Non-pigmented ciliary epithelial cell (primary cell): ENCODE measurements around the gene ZCCHC7.
"Not testable (repeated sequence)": the region's sequence is repeated elsewhere in the genome, so short reads cannot be mapped to it uniquely, and the experiment has no call there.

Source experiments
- DNase-seq: peaks from one replicate; pipeline ENCODE4 v3.0.0-alpha.2; 2010; ENCODE audit warnings: low read depth

Gene ZCCHC7

DNA sequence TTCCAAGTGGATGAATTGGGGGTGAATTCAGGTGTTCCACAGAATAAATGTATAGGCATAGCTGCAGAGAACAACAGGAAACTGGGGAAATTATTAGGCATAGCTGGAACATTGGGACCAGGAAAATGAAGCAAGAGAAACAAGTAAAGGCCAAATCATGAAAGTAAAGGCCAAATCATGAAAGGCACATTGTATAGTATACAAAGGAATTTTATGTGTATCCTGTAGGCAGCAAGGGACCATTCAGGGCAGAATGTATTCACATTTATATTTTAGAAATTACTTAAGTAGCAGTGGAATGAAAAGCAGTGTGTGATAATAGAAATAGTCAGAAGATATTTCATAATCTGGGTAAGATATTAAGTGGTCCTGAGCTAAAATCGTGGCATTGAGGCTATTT is 174.8 kb downstream of the ZCCHC7 start:
- no peak for DNase-seq

DNA sequence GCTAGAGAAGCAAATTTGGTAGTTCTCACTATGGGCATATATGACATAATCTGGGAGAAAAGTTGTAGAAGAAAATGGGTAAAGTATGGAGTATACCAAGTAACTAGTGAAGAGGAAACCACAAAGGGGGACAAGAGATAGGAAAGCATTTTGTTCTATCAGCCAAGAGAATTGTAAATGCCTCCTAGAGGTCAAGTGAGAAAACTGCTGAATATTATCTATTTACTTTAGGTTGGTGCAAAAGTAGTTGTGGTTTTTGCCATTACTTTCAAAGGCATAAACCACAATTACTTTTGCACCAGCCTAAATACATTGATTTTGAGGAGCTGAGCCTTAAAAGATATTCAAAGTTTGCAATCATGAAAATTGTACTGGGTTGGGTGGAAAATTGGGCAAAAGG is 175.4 kb downstream of the ZCCHC7 start:
- DNase-seq, result no peak

DNA sequence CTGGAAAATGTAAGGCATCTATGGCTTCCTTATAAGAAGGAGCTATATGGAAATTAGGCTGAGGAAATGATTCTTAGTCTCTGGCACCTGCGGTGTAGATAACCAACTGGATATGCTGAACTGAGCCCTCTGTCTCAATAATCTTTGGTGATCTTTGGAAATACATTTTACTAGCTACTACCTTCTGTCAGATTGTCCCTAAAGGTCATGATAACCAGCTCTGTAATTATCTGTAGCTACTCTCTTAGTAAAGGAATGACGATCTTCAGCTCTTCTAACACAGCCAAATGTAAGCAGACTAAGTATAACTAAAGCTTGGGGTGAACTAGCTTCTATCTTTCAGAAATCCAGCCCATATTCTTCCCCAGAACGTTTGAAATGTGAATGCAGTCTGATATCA is 177.2 kb downstream of the ZCCHC7 start:
- DNase-seq, result no peak

DNA sequence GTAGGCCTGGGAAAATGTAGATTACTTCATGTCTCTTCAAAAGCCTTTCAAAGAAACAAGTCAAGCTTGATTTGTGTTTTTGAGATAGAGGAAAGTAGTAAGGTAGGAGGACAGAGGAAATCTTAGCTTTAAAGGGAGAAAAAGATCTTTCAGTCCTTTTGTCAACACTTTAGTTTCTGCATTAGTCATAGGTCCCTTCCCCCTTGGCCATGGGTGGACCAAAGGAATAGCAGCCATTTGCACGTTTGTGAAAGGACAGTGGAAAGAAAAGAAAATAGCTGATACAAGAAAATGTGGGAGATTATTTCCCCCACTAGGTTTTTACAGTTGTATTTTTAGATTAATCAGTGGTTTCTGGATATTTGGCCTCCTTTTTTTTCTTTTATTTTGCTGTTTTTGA is 180.2 kb downstream of the ZCCHC7 start:
- DNase-seq, result no peak

DNA sequence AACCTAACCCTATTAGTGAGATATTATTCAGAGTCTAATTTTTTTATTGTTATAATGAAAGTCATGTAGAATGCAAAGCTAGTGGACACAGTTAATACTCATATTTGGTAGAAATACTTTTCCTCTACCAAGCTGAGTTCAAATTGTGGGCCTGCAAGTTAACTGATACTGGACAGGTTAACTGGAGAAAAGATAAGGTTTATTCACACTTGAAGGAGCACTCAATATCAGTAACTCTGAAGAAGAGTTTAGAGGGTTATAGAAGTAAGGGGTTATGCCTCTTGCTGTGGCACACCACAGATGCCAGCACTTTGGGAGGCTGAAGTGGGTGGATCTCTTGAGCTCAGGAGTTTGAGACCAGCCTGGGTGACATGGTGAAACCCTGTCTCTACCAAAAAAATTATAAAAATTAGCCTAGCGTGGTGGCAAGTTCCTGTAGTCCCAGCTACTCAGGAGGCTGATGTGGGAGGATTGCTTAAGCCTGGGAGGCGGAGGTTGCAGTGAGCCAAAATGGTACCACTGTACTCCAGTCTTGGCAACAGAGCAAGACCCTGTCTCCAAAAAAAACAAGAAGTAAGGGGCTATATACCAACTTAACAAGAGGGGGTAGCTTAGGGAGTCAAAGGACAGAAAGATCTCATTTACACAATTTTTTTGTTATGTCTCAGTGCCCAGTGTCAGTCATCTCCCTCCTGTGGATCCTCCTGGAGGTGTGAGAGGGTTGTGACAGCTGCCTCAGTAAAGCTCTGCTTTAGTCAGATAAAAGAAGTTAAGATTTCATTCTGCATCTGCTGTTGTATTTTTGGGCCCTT is 180.9 kb downstream of the ZCCHC7 start:
- DNase-seq, result no peak

DNA sequence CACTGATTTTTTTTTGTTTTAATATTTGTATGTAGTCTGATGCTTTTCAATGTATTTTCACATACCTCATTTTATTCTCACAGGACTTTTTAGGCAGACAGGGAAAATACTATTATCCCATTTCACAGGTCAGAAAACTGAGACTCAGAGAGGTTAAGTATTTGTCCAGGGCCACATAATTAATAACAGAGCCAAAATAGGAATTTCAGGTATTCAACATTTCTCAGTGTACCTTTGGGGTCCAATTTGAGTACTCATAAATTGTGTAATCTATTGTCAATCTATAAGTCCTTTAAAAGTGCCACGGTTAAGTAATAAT is 181.4 kb downstream of the ZCCHC7 start:
- no peak for DNase-seq

DNA sequence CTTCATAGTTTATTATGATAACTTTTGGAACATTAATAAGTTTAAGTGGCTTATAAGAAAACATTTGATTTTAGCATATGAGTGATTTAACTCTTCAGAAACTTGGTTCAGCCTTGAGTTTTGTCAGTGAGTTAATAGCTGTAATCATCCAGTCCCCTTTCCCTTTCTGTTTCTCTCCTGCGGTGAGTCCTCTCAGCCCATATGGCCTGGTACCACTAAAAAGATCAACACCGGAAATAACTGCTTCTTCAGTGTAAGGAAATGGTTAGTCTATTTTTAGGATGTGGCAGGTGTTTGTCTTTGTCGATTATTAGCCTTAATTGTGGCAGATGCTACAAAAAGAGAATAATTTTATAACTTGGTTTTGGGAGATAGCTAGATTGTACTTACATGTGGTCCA is 181.9 kb downstream of the ZCCHC7 start:
- DNase-seq, result no peak

DNA sequence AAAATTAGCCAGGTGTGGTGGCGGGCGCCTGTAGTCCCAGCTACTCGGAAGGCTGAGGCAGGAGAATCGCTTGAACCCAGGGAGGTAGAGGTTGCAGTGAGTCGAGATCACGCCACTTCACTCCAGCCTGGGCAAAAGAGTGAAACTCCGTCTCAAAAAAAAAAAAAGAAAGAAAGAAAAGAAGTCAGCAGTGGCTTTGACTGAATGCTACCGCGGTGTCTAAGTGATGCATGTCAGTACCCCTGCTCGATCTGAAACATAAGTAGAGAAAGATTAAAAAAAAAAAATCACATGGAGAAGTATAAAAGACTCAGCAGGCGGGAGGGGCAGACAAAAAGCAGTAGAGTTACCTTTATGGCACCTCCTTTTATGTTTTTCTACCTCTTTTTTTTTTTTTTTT is 182.9 kb downstream of the ZCCHC7 start:
- DNase-seq, result not testable (repeated sequence)

DNA sequence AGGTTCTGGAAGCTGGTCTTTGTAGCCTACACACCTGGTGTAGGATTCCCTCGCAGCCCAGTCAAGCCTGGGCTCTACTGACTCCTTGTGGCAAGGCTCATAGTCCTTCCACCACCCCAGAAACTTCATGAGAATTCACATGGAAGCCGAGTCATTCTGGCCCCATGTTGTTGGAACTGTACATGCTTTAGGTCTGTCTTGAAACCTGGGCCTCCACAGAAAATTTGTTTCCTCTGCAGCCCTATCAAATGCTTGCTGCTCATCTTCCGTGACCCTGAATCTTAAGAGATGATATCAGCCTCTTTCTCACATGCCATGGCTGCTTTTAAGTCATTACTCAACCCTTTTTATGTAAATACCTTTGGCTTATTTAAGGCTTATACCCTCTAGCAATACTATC is 188.8 kb downstream of the ZCCHC7 start:
- no peak for DNase-seq

DNA sequence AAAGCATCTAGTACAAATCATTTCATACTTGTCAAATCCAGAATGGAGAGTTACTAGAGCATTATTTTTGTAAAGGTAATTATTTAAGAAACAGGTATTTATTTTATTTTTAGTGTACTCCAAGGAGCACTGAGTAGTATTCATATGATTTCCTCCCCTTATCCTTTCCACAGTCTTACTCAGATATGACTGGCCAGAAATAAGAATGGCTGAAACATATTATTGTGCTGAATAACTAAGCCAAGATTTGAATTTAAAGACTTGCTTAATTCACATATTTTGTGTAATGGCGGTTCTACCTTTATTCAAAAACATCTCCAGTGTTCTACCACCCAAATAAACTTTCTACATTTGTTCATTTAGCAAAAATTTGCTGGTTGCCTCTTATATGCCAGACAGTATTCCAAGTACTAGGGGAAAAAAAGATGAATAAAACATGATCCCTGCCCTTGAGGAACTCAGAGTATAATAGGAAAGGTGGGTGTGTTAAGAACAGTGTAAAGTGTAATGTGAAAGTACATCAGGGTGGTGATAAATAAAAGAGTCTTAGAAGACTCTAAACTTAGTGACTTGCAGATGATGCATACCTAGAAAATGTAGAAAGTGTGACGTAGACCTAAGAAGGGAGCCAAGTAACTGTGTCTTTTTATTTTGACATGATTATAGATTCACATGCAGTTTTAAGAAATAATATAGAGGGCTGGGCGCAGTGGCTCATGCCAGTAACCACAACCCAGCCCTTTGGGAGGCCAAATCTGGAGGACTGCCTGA is 191.7 kb downstream of the ZCCHC7 start:
- peak; percentile 23 for DNase-seq

DNA sequence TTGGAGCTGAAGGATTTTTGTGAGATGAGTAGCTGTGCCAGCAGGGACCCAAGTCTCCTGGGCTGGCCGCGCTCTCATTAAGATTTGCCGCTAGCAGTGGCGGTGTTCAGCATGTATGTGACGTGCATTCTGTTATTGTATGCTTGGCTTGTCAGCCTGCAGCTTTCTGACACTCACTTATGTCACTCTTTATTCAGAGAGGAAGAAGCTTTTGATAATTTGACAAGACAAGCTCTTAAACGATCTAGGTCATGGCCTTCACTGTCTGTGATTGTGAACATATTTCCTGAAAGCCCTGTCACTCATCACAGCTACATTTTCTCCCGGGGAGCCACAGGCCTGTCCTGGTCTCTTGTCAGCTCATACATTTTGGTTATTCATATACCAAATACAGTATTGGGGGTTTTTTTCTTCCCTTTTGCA is 203.9 kb downstream of the ZCCHC7 start:
- no peak for DNase-seq

DNA sequence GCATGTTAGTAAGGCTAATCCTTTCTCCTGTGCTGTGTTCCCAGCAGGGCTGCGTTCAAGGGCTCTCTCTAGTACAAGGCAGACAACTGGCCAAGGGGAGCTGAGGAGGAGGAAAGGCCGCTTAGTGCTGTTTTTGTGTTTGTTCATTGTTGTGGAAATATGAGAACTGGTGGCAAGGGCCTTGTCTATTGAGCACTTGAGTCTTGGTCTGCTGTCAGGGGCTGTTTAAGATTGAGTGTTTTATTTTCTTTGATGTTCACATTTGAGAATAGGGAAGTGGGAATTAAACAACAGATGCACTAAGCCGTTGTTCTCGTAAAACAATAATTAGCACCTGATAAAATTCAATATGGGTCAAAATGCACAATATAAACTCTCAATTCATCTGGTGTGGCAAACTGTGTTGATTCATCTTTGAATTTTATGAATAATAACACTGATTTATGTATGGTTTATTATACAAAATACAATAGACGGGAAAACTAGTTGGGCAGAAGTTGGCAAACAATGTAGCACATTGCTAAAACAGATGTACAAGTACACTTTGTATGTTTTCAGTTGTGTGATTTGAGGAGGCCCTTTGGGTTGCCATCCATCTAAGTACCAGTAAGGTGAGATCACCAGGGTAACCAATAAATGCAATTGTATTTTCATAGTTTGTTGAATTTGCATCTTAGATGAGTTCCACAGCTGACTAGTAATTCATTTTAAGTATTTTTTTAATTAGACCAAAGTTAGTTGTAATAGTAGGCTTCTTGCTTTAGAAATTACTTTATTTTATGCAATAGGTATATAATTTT is 204.5 kb downstream of the ZCCHC7 start:
- DNase-seq, result no peak

DNA sequence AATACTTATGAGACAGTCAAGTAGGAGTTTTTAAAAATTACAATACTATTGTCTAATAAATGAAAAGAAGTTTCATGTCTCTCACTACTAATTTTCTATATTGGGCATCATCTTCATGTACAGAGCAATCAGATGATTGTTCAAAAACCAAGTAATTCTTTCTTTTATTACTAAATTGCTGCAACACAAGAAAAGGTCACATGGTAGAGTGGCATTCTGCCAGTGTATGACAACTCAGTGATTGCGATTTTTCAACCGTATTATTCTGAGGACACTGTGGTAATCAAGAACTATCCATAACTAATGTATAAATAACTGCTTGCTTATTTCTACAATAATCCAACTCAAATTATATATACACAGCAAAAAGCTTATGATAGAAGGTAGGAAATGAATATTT is 205.4 kb downstream of the ZCCHC7 start:
- DNase-seq, result no peak

DNA sequence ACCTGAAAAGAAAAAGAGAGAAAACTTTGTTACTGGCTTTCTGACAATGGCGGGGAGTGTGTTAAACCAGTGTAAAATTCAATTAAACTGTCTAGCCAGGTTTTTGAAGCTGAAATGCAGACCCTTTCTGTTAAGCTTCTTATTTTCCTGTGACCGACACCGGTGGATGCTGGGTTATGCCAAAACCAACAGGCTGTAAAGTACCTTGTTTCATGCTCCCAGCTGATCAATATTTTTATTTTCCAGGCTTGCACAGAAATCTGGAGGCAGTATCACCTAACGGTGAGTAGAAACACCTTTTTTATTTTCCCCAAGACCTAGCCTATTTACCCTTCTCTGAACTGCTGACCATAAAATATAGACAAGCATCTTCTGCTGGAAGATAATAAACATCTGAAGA is 207.2 kb downstream of the ZCCHC7 start:
- DNase-seq, result no peak

DNA sequence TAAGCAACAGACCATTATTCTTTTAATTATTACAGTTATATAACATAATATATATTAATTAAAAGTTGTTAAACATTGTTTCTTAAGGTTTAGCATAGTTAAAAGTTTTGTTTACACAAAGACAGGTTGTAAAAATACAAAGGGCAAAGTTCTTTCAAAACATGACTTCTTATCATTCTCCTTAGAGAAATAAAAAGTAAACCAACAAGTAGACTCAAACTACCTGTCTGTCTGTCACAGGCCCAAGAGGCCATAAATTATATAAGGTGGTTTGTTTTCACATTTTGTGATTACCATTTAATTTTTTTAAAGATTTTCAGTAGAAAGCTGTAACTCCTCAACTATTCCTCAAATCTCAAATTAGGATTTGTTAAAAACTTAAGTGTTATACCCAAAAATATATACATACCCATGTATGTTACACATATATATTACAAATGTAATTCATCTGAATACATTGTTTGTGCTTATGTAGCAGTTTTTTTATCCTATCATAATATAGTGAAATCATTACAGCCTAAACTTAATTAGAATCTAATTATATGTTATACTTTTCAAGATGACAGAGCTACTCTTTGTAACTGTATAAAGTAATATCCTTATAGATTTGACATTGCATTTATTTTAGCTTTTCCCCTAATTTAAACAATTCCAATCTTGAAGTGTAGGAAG is 208.3 kb downstream of the ZCCHC7 start:
- DNase-seq, result no peak

DNA sequence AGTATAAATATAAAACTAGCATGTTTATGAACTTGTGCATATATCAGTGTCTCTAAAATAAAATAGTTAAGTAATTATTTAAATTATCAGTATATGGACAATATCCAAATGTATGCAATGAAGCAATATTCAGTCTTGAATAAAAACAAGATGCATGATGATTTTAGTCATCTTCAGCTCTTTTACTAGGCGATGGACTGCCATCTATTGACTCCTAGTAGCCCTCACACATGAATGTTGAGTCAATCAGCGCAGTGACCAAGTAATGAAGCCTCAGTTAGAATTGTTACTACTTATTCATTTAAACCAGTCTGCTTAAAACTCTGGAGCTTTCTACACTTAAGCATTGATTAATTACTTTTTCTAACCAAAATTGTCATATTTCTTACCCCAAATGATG is 209.2 kb downstream of the ZCCHC7 start:
- no peak for DNase-seq

DNA sequence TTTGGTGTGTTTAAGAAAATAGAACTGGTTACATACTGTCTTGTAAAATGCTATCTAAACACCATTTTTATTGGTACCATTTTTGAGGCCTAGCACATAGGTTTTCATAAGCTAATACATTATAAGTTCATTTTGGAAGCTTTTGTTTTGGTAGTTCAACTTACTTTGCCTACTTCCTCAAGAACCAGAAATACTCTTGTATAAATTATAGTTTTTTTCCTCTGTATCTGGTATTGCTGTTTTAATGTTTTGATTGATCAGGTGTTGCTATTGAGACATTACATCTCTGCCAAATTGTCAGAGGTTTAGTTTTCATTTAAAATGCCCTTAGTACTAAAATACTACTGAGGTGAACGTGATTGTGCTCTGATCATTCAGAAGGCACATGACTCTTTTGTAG is 211.5 kb downstream of the ZCCHC7 start:
- no peak for DNase-seq

DNA sequence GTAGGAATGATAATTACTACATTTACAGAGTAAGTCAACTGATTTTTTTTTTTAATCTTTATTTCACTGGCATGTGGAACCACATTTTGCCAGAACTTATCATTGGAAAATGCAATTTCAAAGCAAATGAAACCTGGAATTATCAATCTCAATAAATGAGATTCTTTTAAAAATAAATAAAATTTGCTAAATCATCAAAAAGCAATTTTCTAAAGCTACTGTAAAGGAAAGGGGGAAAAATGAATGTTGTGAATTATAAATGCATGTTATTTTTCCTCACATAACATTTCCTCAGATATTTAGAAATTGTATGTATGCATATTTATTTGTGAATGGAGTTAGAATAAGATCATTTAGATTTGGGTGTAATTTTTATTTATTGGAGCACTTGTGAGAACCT is 212.2 kb downstream of the ZCCHC7 start:
- DNase-seq, result no peak

DNA sequence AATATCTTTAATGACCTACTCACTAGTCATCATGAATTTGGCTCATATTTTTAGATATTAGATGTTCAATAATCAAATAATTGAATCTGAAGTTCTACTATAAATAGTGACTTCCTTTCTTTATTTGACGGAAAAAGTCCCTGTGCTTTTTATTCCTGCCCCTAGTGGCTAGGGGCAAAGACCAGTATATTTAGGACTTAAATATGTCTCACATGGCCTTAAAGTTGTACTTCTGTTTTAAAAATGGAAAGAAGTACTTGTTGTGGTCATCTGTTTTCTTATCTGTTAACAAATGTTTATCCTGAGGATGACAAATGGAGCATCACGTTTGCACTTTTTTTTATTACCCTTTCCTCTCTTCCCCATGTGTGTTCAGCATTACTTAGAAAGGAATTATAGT is 212.9 kb downstream of the ZCCHC7 start:
- no peak for DNase-seq

DNA sequence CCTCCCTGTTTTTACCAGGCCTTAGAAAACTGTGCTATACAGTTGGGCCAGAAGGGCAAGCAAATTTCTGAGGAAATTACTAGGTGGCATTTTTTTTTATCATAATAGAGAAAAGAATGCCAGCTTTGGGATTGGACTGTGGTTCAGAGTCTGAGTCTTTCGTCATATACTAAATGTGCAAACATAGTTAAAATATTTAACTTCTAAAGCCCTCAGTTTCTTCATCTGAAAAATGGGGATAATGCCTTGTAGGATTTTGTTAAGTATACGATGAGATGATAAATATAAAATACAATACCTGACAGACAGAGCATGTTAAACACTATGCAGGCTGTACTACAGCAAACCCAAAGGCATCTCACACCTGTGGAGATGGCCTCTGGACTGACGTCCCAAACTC is 214.9 kb downstream of the ZCCHC7 start:
- no peak for DNase-seq

DNA sequence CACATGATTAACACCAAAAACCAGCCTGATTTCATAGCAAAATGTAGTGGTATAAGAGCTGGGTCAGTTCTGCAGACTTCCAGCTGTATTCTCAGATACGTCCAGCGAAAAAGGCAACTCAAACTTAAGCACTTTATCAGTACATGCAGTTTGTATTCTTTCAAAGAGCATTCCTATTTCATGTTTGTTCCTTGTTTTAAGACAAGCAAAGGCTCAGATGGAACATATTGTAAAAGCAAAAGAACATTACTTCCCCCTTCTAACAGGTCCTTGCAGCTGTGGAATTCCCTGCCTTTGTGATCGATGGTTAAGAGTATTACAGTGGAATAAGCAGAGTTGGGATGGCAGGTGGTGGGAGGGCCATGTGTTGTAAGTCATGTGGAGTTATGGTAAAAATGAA is 215.8 kb downstream of the ZCCHC7 start:
- DNase-seq, result no peak

DNA sequence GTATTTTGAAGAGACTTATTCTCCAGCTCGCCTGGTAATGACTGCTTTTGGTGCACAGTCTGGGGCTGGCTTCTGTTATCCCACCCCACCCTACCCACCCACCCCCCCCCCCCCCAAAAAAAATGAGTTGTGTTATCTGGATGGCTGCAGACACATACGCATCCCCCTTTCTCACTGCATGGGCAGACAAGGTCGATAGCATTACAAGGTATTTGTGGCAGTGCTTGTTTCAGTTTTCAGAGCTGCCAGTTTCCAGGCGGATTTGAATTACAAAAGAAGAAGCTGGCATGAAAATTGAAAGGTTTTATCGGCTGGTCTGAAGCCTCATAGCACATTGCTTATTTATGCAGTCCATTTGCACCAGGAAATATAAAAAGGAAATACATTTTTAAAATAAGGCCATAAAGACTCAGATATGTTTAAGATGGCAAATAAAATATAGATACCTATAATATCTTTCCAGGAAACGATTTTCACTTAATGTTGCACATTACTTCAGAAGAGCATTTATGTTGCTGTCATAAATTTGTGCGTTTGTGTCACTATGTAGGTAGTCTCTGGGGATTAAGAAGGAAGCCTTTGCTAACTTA is 217.0 kb downstream of the ZCCHC7 start:
- DNase-seq, result no peak
